ENCODE results near the gene KRT3.

The KRT3 gene

GRCh38 chr12:52817699-52818238 is 21.9 kb upstream of the KRT3 start:
- H3K4me1 ChIP-seq (ENCODE audit: control insufficient read depth, insufficient read depth, low read length) = no peaks in the 10 kb centered on the region
- H3K27ac ChIP-seq (ENCODE audit: extremely low read depth, low read depth, low read length) = no peak overlapping the region
- H3K9me3 ChIP-seq (ENCODE audit: control insufficient read depth, insufficient read depth, low read depth, low read length) = no peaks in the 10 kb centered on the region
- ChIA-PET CTCF (interaction anchor here (0.6 to 2.4 kb wide), 2 partner anchors 48 to 54 kb away, joined by 3 to 7 read pairs; no protein-coding TSS in a partner anchor), POLR2A (no interaction called here)
- no peak overlapping the region for H3K4me3 ChIP-seq (ENCODE audit: low read depth, low read length)
- TF ChIP-seq KLF8 (tag by site-specific recombination; IDR thresholded peaks at IDR 0.05) (no peak), ZBTB1 (tag by site-specific recombination; IDR thresholded peaks at IDR 0.05) (no peak), RBAK (tag by site-specific recombination; IDR thresholded peaks at IDR 0.05) (no peak), ZBTB20 (tag by site-specific recombination; IDR thresholded peaks at IDR 0.05) (no peak)
- no peaks in the 10 kb centered on the region for H3K36me3 ChIP-seq (ENCODE audit: control insufficient read depth in 2 of 2, insufficient read depth in 1 of 2, low read length in 2 of 2)

- Histone ChIP-seq H3K27ac (ENCODE audit: extremely low read depth, low read depth, low read length) (no peak overlapping the region), H3K4me1 (ENCODE audit: control insufficient read depth, insufficient read depth, low read length) (no peaks in the 10 kb centered on the region), H3K36me3 (ENCODE audit: control insufficient read depth in 2 of 2, insufficient read depth in 1 of 2, low read length in 2 of 2) (no peaks in the 10 kb centered on the region), H3K9me3 (ENCODE audit: control insufficient read depth, insufficient read depth, low read depth, low read length) (no peaks in the 10 kb centered on the region), H3K4me3 (ENCODE audit: low read depth, low read length) (no peak overlapping the region)
- ChIA-PET CTCF (interaction anchor here (0.6 to 2.4 kb wide), 2 partner anchors 49 to 53 kb away, joined by 3 to 7 read pairs; no protein-coding TSS in a partner anchor), POLR2A (no interaction called here)
- TF ChIP-seq ZNF791 (tag by site-specific recombination; IDR thresholded peaks at IDR 0.05) = no peak
- TF ChIP-seq ZSCAN23 (tag by site-specific recombination; IDR thresholded peaks at IDR 0.05) = no peak
- no peak for TF ChIP-seq ZNF18 (tag by site-specific recombination; IDR thresholded peaks at IDR 0.05)
- no peak for TF ChIP-seq KLF8 (tag by site-specific recombination; IDR thresholded peaks at IDR 0.05)
- no peak for TF ChIP-seq ZNF26 (tag by site-specific recombination; IDR thresholded peaks at IDR 0.05)
- TF ChIP-seq TSHZ1 (tag by site-specific recombination; IDR thresholded peaks at IDR 0.05; ENCODE audit: borderline replicate concordance) = no peak
- TF ChIP-seq ZNF473 (tag by site-specific recombination; IDR thresholded peaks at IDR 0.05) = no peak
- no peak for TF ChIP-seq ZNF843 (tag by site-specific recombination; IDR thresholded peaks at IDR 0.05)
- no peak for TF ChIP-seq BCL6B (tag by site-specific recombination; IDR thresholded peaks at IDR 0.05)
- TF ChIP-seq ZFP37 (tag by site-specific recombination; IDR thresholded peaks at IDR 0.05) = no peak
- TF ChIP-seq ZEB2 (tag by site-specific recombination; IDR thresholded peaks at IDR 0.05) = no peak
- no peak for TF ChIP-seq PATZ1 (tag by site-specific recombination; IDR thresholded peaks at IDR 0.05)
- no peak for TF ChIP-seq ZNF202 (tag by site-specific recombination; IDR thresholded peaks at IDR 0.05; ENCODE audit: borderline replicate concordance)
- no peak for TF ChIP-seq SETDB1 (IDR thresholded peaks at IDR 0.05; ENCODE audit: insufficient read length, low read length)
- no peak for TF ChIP-seq ZNF148 (tag by site-specific recombination; IDR thresholded peaks at IDR 0.05; ENCODE audit: borderline replicate concordance)
- no peak for TF ChIP-seq SALL2 (tag by site-specific recombination; IDR thresholded peaks at IDR 0.05; ENCODE audit: borderline replicate concordance)
Observed at GRCh38 chr12:52817003-52817698, 21.2 kb upstream of the KRT3 start.
